Activated CD4-positive, CD25-positive, alpha-beta regulatory T cell treated with anti-CD3 and anti-CD28 coated beads, Interleukin-2, amount 50 U/mL, for 72 hours (primary cell): ENCODE data around the gene GRK6.

ENCODE experiments used
- DNase-seq: peaks from one replicate; pipeline ENCODE4 v3.0.0; 2021

Gene GRK6

GRCh38 chr5:177427211-177427822 is 841 bp downstream of the GRK6 start:
- DNase-seq, result peak; percentile 43

GRCh38 chr5:177427919-177428573 is 1.6 kb downstream of the GRK6 start:
- peak; percentile 41 for DNase-seq

DNA sequence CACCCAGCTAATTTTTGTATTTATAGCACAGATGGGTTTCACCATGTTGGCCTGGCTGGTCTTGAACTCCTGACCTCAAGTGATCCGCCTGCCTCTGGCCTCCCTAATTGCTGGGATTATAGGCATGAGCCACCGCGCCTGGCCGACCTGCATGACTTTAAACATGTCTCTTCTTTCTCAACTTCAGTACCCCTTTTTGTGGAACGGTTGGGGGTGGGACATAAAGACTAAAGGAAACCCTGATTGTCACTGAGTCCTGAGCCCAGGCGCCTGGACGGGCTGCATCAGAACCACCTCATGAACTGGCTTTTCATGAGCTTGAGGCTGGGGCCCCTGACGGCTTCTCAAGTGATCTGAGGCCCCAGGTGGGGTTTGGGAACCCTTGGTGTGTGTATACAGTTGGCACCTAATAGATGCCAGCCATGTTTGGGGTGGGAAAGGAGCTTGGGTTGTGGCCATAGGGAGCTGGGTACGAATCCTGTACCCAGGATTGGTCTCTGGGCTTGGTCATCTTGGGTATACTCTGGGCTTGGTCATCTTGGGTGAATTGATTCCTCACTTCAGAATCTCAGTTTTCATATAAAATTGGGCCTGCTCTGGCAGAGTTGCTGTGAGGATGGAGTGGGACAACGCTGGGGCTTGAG is 2.2 kb downstream of the GRK6 start:
- peak; percentile 37 for DNase-seq

- DNase-seq, result peak; percentile 77
Measured at GRCh38 chr5:177429248-177430040, 3.0 kb downstream of the GRK6 start.

GRCh38 chr5:177430140-177430951 is 3.9 kb downstream of the GRK6 start:
- DNase-seq, result peak; percentile 32

DNA sequence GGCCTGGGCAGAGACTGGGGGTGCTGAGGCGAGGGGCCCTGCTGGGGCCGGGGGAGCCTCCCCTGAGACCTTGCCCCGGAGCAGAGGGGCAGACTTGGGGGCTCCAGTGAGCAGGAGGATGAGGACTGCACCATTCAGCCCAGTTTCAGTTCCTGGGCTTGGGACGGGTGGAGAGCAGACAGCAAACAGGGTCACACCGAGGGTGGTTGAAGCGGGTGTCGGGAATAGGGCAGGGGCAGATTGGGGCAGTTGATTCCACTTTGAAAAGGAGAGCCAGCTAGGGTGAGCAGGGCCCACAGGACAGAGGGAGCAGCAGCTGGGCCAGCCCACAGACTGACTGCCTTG is 4.5 kb downstream of the GRK6 start:
- DNase-seq, result no peak

DNA sequence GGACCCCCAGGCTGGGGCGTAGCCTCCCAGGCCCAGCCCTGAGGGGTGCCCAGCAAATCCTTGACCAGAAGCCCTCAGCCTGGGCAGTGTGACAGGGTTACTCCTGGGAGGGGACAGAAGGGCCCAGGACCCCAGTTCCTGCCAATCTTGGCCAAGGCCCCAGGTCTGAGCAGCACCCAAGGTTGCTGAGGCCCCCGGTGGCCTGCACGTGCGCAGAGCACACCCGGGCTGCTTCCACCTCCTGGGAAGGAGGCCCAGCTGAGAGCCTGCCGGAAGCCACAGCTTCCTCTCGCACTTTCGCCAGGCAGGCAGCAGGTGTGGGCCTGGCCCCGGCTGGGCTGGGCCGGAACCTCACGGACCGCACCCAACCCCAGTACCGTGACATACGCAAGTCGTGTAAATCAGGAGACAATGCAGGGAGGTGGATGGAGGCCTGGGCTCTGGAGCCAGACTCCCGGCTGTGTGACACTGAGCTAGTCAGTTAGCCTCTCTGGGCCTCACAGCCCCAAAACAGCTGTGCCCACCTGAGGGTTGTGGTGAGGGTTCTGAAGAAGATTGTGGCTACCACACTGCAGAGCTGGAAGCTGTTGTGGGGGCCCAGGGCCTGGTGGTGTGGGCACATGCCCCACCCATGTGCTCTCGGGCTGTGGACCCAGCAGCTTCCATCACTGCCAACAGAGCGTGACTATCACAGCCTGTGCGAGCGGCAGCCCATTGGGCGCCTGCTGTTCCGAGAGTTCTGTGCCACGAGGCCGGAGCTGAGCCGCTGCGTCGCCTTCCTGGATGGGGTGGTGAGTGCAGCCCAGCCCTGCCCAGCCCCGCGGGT is 5.1 kb downstream of the GRK6 start:
- peak; percentile 64 for DNase-seq

GRCh38 chr5:177432143-177432838 is 5.8 kb downstream of the GRK6 start:
- DNase-seq, result no peak

DNA sequence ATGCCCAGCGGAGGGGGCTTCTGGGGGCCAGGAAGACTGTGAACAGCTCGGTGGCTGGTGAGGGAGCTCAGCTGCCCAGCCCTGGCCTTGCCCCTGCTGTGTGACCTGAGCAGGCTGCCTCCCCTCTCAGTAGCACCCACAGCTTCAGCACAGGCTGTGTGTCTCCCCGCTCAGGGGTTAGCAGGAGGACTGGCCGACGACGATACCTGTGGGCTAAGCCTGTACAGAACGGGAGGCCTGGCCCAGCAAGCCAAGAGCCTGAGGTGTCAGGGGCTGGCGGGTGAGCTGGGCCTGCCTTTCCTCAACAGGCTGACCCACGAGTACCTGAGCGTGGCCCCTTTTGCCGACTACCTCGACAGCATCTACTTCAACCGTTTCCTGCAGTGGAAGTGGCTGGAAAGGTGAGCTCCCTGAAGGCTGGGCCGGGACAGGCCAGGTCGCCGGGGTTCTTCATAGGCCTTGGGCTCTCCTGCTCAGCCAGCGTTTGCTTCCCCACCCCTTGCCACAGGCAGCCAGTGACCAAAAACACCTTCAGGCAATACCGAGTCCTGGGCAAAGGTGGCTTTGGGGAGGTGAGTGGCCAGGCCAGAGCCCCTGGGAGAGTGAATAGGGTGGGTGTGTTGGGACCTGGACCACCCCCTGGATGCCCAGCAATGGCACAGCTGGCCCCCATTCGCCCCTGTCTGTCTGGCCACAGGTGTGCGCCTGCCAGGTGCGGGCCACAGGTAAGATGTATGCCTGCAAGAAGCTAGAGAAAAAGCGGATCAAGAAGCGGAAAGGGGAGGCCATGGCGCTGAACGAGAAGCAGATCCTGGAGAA is 6.6 kb downstream of the GRK6 start:
- DNase-seq, result no peak

DNA sequence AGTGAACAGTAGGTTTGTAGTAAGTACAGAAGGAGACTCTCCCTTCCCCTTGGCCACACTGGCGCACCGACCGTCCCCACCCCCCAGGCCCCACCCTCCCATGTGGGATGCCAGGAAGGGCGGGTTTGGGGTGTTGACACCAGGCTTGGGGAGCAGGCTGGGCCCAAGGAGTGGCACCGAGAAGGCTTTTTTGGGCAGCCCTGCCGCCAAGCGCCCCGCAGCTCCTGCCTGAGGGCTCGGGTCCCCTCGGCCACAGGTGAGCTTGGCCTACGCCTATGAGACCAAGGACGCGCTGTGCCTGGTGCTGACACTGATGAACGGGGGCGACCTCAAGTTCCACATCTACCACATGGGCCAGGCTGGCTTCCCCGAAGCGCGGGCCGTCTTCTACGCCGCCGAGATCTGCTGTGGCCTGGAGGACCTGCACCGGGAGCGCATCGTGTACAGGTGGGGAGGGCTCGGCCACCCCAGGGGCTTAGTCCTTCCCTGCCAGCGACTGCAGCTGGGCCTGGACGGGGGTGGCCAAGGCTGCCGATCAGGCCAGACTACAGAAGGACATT is 7.3 kb downstream of the GRK6 start:
- no peak for DNase-seq

DNA sequence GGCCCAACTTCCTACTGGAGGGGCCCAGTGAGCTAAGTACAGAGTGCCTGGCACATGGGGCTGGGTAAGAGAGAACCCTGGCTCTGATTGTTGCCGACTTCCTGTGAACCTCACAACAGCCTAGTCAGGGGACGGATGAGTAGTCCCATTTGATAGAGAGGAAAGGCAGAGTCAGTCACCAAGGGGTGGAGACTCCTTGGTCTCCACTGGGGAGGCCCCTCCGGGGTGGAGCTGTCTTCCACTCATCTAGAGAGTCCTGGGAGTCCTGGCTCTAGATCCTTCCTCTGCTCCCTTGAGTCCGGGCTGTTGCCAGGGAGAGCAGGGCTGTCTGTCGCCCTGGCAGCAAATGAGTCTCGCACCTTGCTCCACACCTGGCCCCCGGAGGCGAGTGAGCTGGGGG is 8.0 kb downstream of the GRK6 start:
- DNase-seq, result peak; percentile 42

GRCh38 chr5:177434942-177435738 is 8.7 kb downstream of the GRK6 start:
- DNase-seq, result no peak

GRCh38 chr5:177435847-177436536 is 9.5 kb downstream of the GRK6 start:
- DNase-seq, result no peak

GRCh38 chr5:177437623-177438022 is 11.1 kb downstream of the GRK6 start:
- no peak for DNase-seq

- DNase-seq, result no peak
Measured at GRCh38 chr5:177438468-177438867, 12.0 kb downstream of the GRK6 start.

DNA sequence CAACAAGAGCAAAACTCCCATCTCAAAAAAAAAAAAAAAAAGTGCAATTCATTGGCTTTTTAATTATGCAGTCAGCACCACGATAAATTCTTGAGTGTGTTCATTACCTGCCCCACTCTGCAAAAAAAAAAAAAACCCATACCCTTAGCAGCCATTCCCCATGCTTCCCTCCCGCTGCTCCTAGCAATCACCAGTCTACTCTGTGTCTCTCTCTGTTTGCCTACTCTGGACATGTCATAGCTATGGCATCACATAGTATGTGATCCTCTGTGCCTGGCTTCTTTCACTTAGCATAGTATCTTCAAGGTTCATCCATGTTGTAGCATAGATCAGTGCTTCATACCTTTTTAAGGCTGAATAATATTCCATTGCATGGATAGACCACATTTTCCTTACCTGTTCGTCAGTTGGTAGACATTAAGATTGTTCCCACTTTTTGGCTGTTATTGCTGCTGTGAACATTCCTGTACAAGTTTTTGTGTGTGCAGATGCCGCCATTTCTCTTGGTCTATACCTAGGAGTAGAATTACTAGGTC is 13.1 kb downstream of the GRK6 start:
- DNase-seq, result no peak

DNA sequence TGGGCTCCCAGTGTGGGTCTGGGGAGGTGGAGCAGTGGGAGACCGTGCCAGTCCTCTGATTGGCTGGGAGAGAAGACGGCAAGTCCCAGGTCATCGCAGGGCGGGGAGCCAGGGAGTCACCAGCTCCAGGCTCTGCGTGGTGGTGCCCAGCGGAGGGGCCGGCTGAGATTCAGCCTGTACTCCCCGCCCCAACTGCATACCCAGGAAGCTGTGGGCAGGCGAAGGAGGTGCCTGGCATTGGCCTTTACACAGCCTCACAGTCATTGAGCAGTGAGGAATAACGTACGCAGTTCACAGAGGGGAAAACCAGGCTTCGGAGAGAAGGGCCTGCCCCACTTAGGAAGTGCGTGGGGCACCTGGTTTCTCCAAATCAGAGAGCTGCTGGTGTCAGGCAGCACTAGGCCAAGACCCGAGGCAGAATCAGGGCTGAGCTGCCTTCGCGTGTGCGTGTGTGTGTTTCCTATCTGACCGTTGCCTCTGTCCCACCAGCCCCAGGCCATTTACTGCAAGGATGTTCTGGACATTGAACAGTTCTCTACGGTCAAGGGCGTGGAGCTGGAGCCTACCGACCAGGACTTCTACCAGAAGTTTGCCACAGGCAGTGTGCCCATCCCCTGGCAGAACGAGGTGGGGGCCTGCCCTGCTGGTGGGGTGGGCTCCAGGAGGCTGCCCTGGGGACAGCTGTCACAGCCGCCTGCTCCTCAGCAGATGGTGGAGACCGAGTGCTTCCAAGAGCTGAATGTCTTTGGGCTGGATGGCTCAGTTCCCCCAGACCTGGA is 13.9 kb downstream of the GRK6 start:
- DNase-seq, result peak; percentile 34
